ENCODE data around the gene MYO5A. TPM values are rescaled to one million over a fixed set of nuclear protein-coding genes. Genes with fewer than 3 reads are reported as not detected.

MYO5A gene
- total and polyA plus RNA-seq, 9 of the 15 experiments (the other 6 are each of a cell fraction or from before 2014, with no cell fraction given), result 0.03 to 0.82 (median 0.40) TPM

DNA sequence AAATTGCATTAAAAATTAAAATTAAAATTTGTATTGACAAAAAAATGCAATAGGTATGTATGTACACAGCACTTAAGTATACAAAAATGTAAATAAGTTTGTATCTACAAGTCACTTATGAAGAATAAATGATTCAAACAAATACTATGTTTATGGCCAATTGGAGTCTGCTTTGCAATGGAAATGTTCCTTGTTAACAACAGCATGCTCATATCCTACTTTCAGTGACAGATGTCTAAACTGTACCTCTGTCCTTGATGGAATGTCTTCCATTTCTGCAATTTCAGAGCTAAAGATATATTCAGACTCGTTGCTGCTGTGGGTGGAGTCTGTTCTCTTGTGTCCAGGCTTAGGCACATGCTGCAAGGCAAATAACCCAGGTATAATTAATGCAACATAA, 169.0 kb downstream of the MYO5A start:
- no peaks in the 10 kb centered on the region for H3K9me1 ChIP-seq (ENCODE audit: control insufficient read depth, insufficient read depth, low read length)
- intact Hi-C loops (cut with micrococcal nuclease), result no loop called here
- no peak for FAIRE-seq
- BruUV-seq (replicated peaks), result no TSS peak
- in situ Hi-C loops (cut with MboI), result no loop called here
- H3K9me3 ChIP-seq (replicated peaks; ENCODE audit: control insufficient read depth, insufficient read depth, low read depth, low read length), result no peaks in the 10 kb centered on the region
- DNase-seq (ENCODE audit: extremely low read depth in 1 of 4, low spot score in 3 of 4), result no peak
- no peak for ATAC-seq
- H2AFZ ChIP-seq (ENCODE audit: low read depth, low read length), result no peak overlapping the region
- no peak overlapping the region for H3K9ac ChIP-seq (ENCODE audit: insufficient read depth in 1 of 2, low read depth in 2 of 2, low read length in 2 of 2)
- 0% methylated on average over 1 of the region's 1 CpG for WGBS (ENCODE audit: insufficient coverage, low coverage, missing lambda C conversion rate)
- ChIA-PET CTCF (ENCODE audit: low intra/inter-chr PET ratio) (no interaction called here), POLR2A (no interaction called here)
- H4K20me1 ChIP-seq (replicated peaks; ENCODE audit: control insufficient read depth, insufficient read depth, low read length), result no peaks in the 10 kb centered on the region; the same call in 1 of the 2 replicates
- no peak overlapping the region for H3K4me3 ChIP-seq
- H3K4me1 ChIP-seq (replicated peaks in 1 of 2; ENCODE audit: control insufficient read depth in 2 of 2, insufficient read depth in 2 of 2, low read length in 2 of 2), result no peaks in the 10 kb centered on the region
- H3K27me3 ChIP-seq (ENCODE audit: control insufficient read depth in 2 of 2, insufficient read depth in 2 of 2, low read length in 2 of 2), result no peaks in the 10 kb centered on the region; a peak in 1 of 5 replicates
- H3K36me3 ChIP-seq (ENCODE audit: control insufficient read depth, insufficient read depth, low read length), result no peaks in the 10 kb centered on the region
- no peak overlapping the region for H3K27ac ChIP-seq (ENCODE audit: extremely low read depth, low read depth, low read length)
- H3K4me2 ChIP-seq (ENCODE audit: insufficient read depth, low read length), result no peak overlapping the region
- H3K79me2 ChIP-seq (ENCODE audit: control insufficient read depth, insufficient read depth, low read length), result no peaks in the 10 kb centered on the region
- TF ChIP-seq POLR3A (IDR thresholded peaks at IDR 0.05; ENCODE audit: borderline replicate concordance, extremely low read depth, insufficient read depth, insufficient read length) (no peak), BRCA1 (IDR thresholded peaks at IDR 0.05) (no peak), BRCA1 (CRISPR knock-in tag; IDR thresholded peaks at IDR 0.05) (no peak), NRF1 (conservative IDR thresholded peaks at IDR 0.05 in 1 of 2, IDR thresholded peaks at IDR 0.05 in 1 of 2) (no peak), ATF1 (CRISPR knock-in tag; IDR thresholded peaks at IDR 0.05) (no peak), ATF1 (tag; IDR thresholded peaks at IDR 0.05) (no peak), ZSCAN32 (CRISPR knock-in tag; IDR thresholded peaks at IDR 0.05) (no peak), NBN (IDR thresholded peaks at IDR 0.05; ENCODE audit: low read depth) (no peak), GTF2E2 (tag; IDR thresholded peaks at IDR 0.05) (no peak), CHD2 (IDR thresholded peaks at IDR 0.05; ENCODE audit: low read depth, low read length) (no peak), KAT7 (CRISPR knock-in tag; IDR thresholded peaks at IDR 0.05; ENCODE audit: borderline replicate concordance) (no peak), ZNF589 (CRISPR knock-in tag; IDR thresholded peaks at IDR 0.05; ENCODE audit: low read depth) (no peak)
- TF ChIP-seq, protein P1, sequence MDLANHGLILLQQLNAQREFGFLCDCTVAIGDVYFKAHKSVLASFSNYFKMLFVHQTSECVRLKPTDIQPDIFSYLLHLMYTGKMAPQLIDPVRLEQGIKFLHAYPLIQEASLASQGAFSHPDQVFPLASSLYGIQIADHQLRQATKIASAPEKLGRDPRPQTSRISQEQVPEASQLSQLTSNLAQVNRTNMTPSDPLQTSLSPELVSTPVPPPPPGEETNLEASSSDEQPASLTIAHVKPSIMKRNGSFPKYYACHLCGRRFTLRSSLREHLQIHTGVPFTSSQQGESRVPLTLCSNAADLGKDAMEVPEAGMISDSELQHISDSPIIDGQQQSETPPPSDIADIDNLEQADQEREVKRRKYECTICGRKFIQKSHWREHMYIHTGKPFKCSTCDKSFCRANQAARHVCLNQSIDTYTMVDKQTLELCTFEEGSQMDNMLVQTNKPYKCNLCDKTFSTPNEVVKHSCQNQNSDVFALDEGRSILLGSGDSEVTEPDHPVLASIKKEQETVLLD (IDR thresholded peaks at IDR 0.05), result no peak
- TF ChIP-seq, protein P2, sequence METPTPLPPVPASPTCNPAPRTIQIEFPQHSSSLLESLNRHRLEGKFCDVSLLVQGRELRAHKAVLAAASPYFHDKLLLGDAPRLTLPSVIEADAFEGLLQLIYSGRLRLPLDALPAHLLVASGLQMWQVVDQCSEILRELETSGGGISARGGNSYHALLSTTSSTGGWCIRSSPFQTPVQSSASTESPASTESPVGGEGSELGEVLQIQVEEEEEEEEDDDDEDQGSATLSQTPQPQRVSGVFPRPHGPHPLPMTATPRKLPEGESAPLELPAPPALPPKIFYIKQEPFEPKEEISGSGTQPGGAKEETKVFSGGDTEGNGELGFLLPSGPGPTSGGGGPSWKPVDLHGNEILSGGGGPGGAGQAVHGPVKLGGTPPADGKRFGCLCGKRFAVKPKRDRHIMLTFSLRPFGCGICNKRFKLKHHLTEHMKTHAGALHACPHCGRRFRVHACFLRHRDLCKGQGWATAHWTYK (CRISPR knock-in tag; IDR thresholded peaks at IDR 0.05), result no peak
- TF ChIP-seq, protein P3, sequence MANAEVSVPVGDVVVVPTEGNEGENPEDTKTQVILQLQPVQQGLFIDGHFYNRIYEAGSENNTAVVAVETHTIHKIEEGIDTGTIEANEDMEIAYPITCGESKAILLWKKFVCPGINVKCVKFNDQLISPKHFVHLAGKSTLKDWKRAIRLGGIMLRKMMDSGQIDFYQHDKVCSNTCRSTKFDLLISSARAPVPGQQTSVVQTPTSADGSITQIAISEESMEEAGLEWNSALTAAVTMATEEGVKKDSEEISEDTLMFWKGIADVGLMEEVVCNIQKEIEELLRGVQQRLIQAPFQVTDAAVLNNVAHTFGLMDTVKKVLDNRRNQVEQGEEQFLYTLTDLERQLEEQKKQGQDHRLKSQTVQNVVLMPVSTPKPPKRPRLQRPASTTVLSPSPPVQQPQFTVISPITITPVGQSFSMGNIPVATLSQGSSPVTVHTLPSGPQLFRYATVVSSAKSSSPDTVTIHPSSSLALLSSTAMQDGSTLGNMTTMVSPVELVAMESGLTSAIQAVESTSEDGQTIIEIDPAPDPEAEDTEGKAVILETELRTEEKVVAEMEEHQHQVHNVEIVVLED (CRISPR knock-in tag; IDR thresholded peaks at IDR 0.05), result no peak
- TF ChIP-seq, protein P4, sequence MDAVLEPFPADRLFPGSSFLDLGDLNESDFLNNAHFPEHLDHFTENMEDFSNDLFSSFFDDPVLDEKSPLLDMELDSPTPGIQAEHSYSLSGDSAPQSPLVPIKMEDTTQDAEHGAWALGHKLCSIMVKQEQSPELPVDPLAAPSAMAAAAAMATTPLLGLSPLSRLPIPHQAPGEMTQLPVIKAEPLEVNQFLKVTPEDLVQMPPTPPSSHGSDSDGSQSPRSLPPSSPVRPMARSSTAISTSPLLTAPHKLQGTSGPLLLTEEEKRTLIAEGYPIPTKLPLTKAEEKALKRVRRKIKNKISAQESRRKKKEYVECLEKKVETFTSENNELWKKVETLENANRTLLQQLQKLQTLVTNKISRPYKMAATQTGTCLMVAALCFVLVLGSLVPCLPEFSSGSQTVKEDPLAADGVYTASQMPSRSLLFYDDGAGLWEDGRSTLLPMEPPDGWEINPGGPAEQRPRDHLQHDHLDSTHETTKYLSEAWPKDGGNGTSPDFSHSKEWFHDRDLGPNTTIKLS (IDR thresholded peaks at IDR 0.05; ENCODE audit: borderline replicate concordance, low read depth), result no peak

All from K562 (cell line).